HuH-7.5 (cell line): Measurements from ENCODE around the gene SUMO2.

Experiments used
- DNase-seq: peaks from one replicate; pipeline ENCODE4 v3.0.0; 2011; ENCODE audit warnings: low spot score

The SUMO2 gene

DNA sequence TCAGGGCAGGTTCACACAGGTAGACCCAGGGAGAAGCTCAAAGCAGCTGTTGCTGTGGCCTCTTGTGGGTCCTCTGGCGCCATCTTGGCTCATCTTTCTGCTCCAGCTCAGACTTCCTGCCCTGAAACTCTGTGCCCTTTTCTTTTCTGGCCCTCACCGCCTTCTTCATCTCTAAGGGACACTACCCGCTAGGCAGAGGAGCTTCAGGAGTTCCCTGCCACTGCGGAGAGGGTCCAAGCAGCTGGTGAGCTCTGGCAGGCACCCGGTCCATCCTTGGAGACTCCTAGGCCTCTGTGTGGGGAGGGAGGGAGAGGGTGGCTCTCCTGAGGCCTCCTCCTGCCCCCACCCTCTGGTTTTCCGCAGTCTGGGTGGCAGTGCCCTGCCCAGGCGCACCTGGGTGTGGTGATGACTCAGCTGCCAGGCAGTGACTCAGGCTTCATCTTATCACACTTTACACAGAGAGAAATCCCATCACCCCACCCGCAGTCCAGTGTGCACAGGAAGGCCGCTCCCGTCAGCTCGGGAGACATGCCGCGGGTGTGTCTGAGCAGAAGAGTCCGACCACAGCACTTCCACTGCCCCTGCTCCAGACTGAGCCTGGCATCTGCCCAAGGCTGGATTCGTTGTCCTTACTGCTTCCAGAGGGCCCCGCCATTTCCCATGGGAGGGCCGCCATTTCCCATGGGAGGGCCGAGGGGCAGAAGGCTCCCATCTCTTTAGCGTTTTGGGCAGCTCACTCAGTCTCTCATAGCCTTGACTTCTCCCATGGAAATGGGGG is 58.5 kb downstream of the SUMO2 start:
- DNase-seq: no peak

- no peak for DNase-seq
Measured at GRCh38 chr17:75118307-75118706, 64.5 kb downstream of the SUMO2 start.

DNA sequence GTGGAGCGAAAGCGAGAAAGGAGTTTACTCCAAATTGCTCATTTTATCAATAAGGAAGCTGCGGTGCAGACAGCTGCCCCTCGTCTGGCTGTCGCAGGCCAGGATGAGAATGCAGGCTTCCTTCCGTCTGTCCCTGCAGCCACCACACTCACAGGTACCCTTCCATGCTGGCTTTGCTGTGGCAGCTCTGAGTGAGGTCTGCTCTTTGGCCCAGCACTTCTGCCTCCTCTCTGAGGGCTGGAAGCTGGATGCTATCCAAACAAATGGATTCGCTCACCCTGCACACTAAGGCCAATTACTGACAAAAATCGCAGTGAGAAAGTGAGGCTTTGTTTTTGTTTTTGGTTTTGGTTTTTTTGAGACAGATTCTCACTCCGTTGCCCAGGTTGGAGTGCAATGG is 66.0 kb downstream of the SUMO2 start:
- DNase-seq: no peak
